GM12878 (cell line): Measurements from ENCODE around the gene RNF168. TPM values are rescaled to one million over a fixed set of nuclear protein-coding genes. Genes with fewer than 3 reads are reported as not detected.
A peak's percentile ranks its signal among the peaks of the same experiment; 100 is the strongest.

Experiments used
- ATAC-seq: fragments of 200-7000 bp; cut with Tn5 transposase; 3 replicates; pipeline ENCODE4 v1.9.1; 2020; ENCODE audit warnings: mild to moderate bottlenecking, moderate library complexity
- BruUV-seq: library from RNA; stranded (reverse); fragments of 400-500 nt; replicated peaks from 2 replicates; lab custom pipeline; 2021; lab: Mats Ljungman, UMichigan
- CTCF ChIA-PET: fragments of 300-600 bp; sonication (Branson Sonifier 250); formaldehyde crosslinking; extraction: SDS; loops from one replicate; lab custom pipeline; 2021; ENCODE audit warnings: inconsistent platforms; lab: Yijun Ruan, JAX
- POLR2A ChIA-PET: fragments of 350-600 bp; formaldehyde crosslinking; extraction: SDS; loops from one replicate; lab custom pipeline; 2021; ENCODE audit warnings: inconsistent platforms; lab: Charles Lee
- RAD21 ChIA-PET: fragments of 300-600 bp; sonication (Branson Sonifier 250); formaldehyde crosslinking; loops from one replicate; lab custom pipeline; 2023; ENCODE audit warnings: antibody characterized with exemption; ENCODE audit not compliant: unreplicated experiment; lab: Charles Lee
- SMC1A ChIA-PET: fragments of 300-600 bp; sonication (Branson Sonifier 250); formaldehyde crosslinking; loops from one replicate; lab custom pipeline; 2023; ENCODE audit not compliant: unreplicated experiment, uncharacterized antibody; lab: Charles Lee
- DNase-seq: peaks from one replicate; pipeline ENCODE4 v3.0.0-alpha.2; 2011; ENCODE audit warnings: low read depth, low spot score
- FAIRE-seq: peaks from 3 replicates; lab custom pipeline; 2011; peaks lifted over from hg19 to GRCh38; lab: Jason Lieb, UNC
- H2AFZ ChIP-seq: 2 replicates; pipeline ENCODE4 v1.6.0; 2011; ENCODE audit warnings: low read depth, low read length, control low read depth; ENCODE audit not compliant: control insufficient read depth
- H3K27ac ChIP-seq: 2 replicates; pipeline ENCODE4 v1.5.1; 2011; ENCODE audit warnings: control low read depth; ENCODE audit not compliant: control insufficient read depth, insufficient read depth
- H3K27me3 ChIP-seq, 2 experiments: replicated peaks in 1 of 2; 2 replicates each; pipeline versions ENCODE4 v1.6.0 to v1.6.1; 2011; ENCODE audit warnings: low read length in 1 of 2; ENCODE audit not compliant: control insufficient read depth in 2 of 2, insufficient read depth in 2 of 2
- H3K36me3 ChIP-seq, 2 experiments: 2 replicates each; pipeline ENCODE4 v1.5.1; 2011; ENCODE audit warnings: low read length in 1 of 2; ENCODE audit not compliant: control insufficient read depth in 2 of 2, insufficient read depth in 2 of 2
- H3K4me1 ChIP-seq: 2 replicates; pipeline ENCODE4 v1.6.1; 2011; ENCODE audit warnings: mild to moderate bottlenecking, low read length, moderate library complexity, mixed read lengths; ENCODE audit not compliant: control insufficient read depth, insufficient read depth
- H3K4me2 ChIP-seq: 2 replicates; pipeline ENCODE4 v1.6.0; 2011; ENCODE audit warnings: control low read depth; ENCODE audit not compliant: control insufficient read depth, insufficient read depth
- H3K4me3 ChIP-seq: fragments of 200-600 bp; sonication (generic); 2 replicates; pipeline ENCODE4 v1.5.1; 2016
- H3K79me2 ChIP-seq: 2 replicates; pipeline ENCODE4 v1.6.0; 2011; ENCODE audit warnings: low read length; ENCODE audit not compliant: control insufficient read depth, insufficient read depth
- H3K9ac ChIP-seq: 2 replicates; pipeline ENCODE4 v1.8.0; 2011; ENCODE audit warnings: low read length, control low read depth, mixed read lengths; ENCODE audit not compliant: control insufficient read depth, insufficient read depth
- H3K9me3 ChIP-seq: replicated peaks from 3 replicates; pipeline ENCODE4 v1.5.1; 2011; ENCODE audit warnings: mild to moderate bottlenecking, low read length; ENCODE audit not compliant: control insufficient read depth, insufficient read depth
- H4K20me1 ChIP-seq: 2 replicates; pipeline ENCODE4 v1.6.0; 2011; ENCODE audit not compliant: control insufficient read depth, insufficient read depth
- BCL3 ChIP-seq: IDR thresholded peaks from 2 replicates; pipeline ENCODE4 v1.6.1; 2011; ENCODE audit warnings: borderline replicate concordance, low read depth, mild to moderate bottlenecking, moderate library complexity, low read length; ENCODE audit not compliant: insufficient read depth, poor library complexity, severe bottlenecking
- E2F4 ChIP-seq: IDR thresholded peaks from 2 replicates; pipeline ENCODE4 v1.6.1; 2012; ENCODE audit warnings: low read depth, low read length, improper control_type of control experiment
- WGBS: methylation state at CpG from one replicate; pipeline ENCODE4 v1.1.6; 2016; ENCODE audit warnings: low lambda C conversion rate; ENCODE audit not compliant: insufficient replicate concordance, insufficient coverage; ENCODE audit errors: missing lambda C conversion rate; 5-methylcytosine and 5-hydroxymethylcytosine counted together
- in situ Hi-C: fragments of 300-500 bp; cut with MboI; formaldehyde crosslinking; loops from 9 replicates; pipeline ENCODE4 v1.14.3; 2018; ENCODE audit warnings: mixed read lengths
- intact Hi-C: fragments of 100-400 bp; cut with micrococcal nuclease; formaldehyde crosslinking; loops from one replicate; pipeline ENCODE4 v1.14.2; 2022; ENCODE audit not compliant: unreplicated experiment
- polyA plus RNA-seq, 11 experiments: library from polyadenylated mRNA; depleted of rRNA in 4 of 11; unstranded in 6 of 11; stranded (reverse) in 5 of 11; fragments of >200 nt; fragmentation: Nextera tagmentation in 4 of 11; fragmentation: Illumina TruSeq in 1 of 11; extraction: Ambion mirVana in 4 of 11; extraction: Trizol in 1 of 11; gene quantifications; 1 replicate in 1 of 11; 2 replicates in 10 of 11; pipeline versions ENCODE4 v1.2.1 to v1.2.3, GENCODE V29; 2011 to 2016; ENCODE audit warnings: inconsistent platforms in 2 of 11, missing spikeins in 2 of 11, low read depth in 1 of 11
- total RNA-seq, 4 experiments: library from RNA; depleted of rRNA in 3 of 4; stranded (reverse); fragments of >200 nt in 3 of 4; fragmentation: Illumina TruSeq in 1 of 4; extraction: Trizol in 1 of 4; gene quantifications; 2 replicates each; pipeline versions ENCODE4 v1.2.1 to v1.2.3, GENCODE V29; 2013 to 2021

RNF168 gene
- total and polyA plus RNA-seq, 10 of the 15 experiments (the other 5 are each of a cell fraction or from before 2014, with no cell fraction given): 12.7 to 47.5 (median 24.8) TPM

- no peaks in the 10 kb centered on the region for H4K20me1 ChIP-seq
- H3K36me3 ChIP-seq: no peaks in the 10 kb centered on the region
- no peaks in the 10 kb centered on the region; the same call in 2 of the 3 replicates for H3K9me3 ChIP-seq
- ChIA-PET POLR2A (interaction anchor here (0.6 to 2.2 kb wide), 11 partner anchors 8 to 71 kb away, joined by 3 to 9 read pairs (median 4); partner anchors contain the start of genes RNF168 and UBXN7), SMC1A (interaction anchor here (0.7 to 4.0 kb wide), 19 partner anchors 9 to 248 kb away, joined by 3 to 59 read pairs (median 4); partner anchors contain the start of gene UBXN7), CTCF (interaction anchor here (1.4 to 3.0 kb wide), 5 partner anchors 14 to 187 kb away, joined by 3 to 12 read pairs (median 5); no protein-coding TSS in a partner anchor), RAD21 (interaction anchor here (0.6 to 3.2 kb wide), 10 partner anchors 8 to 281 kb away, joined by 3 to 60 read pairs (median 5); partner anchors contain the start of genes RNF168 and UBXN7)
- peak overlapping the region; percentile 68 for H2AFZ ChIP-seq
- peak; percentile 85 for FAIRE-seq
- WGBS: 0% methylated on average over 3 of the region's 3 CpGs
- TF ChIP-seq E2F4 (no peak), BCL3 (peak; percentile 1)
- ATAC-seq: peak; percentile 78
- intact Hi-C loops: loop anchor here (1.0 to 5.0 kb wide), 3 partner anchors 23 to 188 kb away; partner anchors contain the start of gene RNF168
- BruUV-seq: no TSS peak
- H3K4me2 ChIP-seq: peak overlapping the region; percentile 44
- H3K9ac ChIP-seq: peak overlapping the region; percentile 54
- H3K4me1 ChIP-seq: peaks cover 34% of the 10 kb centered on the region
- H3K79me2 ChIP-seq: no peaks in the 10 kb centered on the region
- in situ Hi-C loops: loop anchor here (25.0 kb wide), 1 partner anchor 1303 kb away; no protein-coding TSS in a partner anchor
- 0 out of 2 replicates have a peak overlapping the region, but pooled peaks have one; percentile 1 for H3K4me3 ChIP-seq
- H3K27ac ChIP-seq: peak overlapping the region; percentile 95
- peak; percentile 62 for DNase-seq
- no peaks in the 10 kb centered on the region for H3K27me3 ChIP-seq
These were observed 62.9 kb downstream of the RNF168 start for GRCh38 chr3:196440696-196441095.
